ENCODE measurements around the gene PRKCE. TPM values are rescaled to one million over a fixed set of nuclear protein-coding genes. Genes with fewer than 3 reads are reported as not detected.

PRKCE gene
- total and polyA plus RNA-seq, 2 experiments from 2014 or later, result 0.94 to 1.2 TPM

DNA sequence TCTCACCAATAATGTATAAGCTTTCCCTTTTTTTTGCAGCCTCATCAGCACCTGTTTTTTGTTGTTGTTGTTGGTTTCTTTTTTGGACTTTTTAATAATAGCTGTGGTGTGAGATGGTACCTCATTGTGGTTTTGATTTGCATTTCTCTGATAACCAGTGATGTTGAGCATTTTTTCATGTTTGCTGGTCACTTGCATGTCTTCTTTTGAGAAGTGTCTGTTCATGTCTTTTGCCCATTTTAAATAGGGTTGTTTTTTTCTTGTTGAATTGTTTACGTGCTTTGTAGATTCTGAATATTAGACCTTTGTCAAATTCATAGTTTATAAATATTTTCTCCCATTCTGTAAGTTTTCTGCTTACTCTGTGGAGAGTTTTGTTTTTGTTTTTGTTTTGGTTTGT is 557.3 kb downstream of the PRKCE start:
- Mint-ChIP-seq H3K27ac (no peak overlapping the region), H3K4me3 (no peak overlapping the region), H3K4me1 (peaks cover 5% of the 10 kb centered on the region; the same call in 1 of the 3 replicates), H3K36me3 (ENCODE audit: low read depth) (peaks cover 9% of the 10 kb centered on the region), H3K27me3 (ENCODE audit: insufficient read depth, low read depth, poor library complexity) (no peaks in the 10 kb centered on the region), H3K9me3 (peaks cover 29% of the 10 kb centered on the region)
- Histone ChIP-seq H3K36me3 (ENCODE audit: insufficient read depth) (no peaks in the 10 kb centered on the region), H3K4me3 (no peak overlapping the region), H3F3A (replicated peaks; ENCODE audit: low read depth) (no peaks in the 10 kb centered on the region), H2AFZ (no peak overlapping the region), H3K79me2 (replicated peaks; ENCODE audit: insufficient read depth) (no peaks in the 10 kb centered on the region), H3K4me2 (no peak overlapping the region), H3K4me1 (ENCODE audit: insufficient read depth) (peaks cover 9% of the 10 kb centered on the region; the same call in 1 of the 2 replicates), H4K20me1 (replicated peaks; ENCODE audit: insufficient read depth) (no peaks in the 10 kb centered on the region), H3K27me3 (ENCODE audit: insufficient read depth) (no peaks in the 10 kb centered on the region), H3K27ac (ENCODE audit: low read depth) (no peak overlapping the region), H3K9me2 (ENCODE audit: insufficient read depth) (no peaks in the 10 kb centered on the region)
- TF ChIP-seq EZH2 (IDR thresholded peaks at IDR 0.05; ENCODE audit: low read depth, unreplicated experiment) (no peak), JUNB (IDR thresholded peaks at IDR 0.05; ENCODE audit: unreplicated experiment) (no peak)
- ATAC-seq, result no peak
- DNase-seq (ENCODE audit: low spot score), result no peak

- Mint-ChIP-seq H3K27ac (no peak overlapping the region), H3K27me3 (ENCODE audit: insufficient read depth, low read depth, poor library complexity) (no peaks in the 10 kb centered on the region), H3K9me3 (peaks cover 36% of the 10 kb centered on the region), H3K4me3 (no peak overlapping the region), H3K4me1 (peaks cover 5% of the 10 kb centered on the region; the same call in 1 of the 3 replicates), H3K36me3 (ENCODE audit: low read depth) (peaks cover 9% of the 10 kb centered on the region)
- peaks cover 6% of the 10 kb centered on the region; the same call in 1 of the 2 replicates for H3K4me1 ChIP-seq (ENCODE audit: insufficient read depth)
- ATAC-seq, result no peak
- no peaks in the 10 kb centered on the region for H3K9me2 ChIP-seq (ENCODE audit: insufficient read depth)
- no peak overlapping the region for H3K4me2 ChIP-seq
- H4K20me1 ChIP-seq (replicated peaks; ENCODE audit: insufficient read depth), result no peaks in the 10 kb centered on the region
- H3K79me2 ChIP-seq (replicated peaks; ENCODE audit: insufficient read depth), result no peaks in the 10 kb centered on the region
- no peak overlapping the region for H3K27ac ChIP-seq (ENCODE audit: low read depth)
- no peak for DNase-seq (ENCODE audit: low spot score)
- H2AFZ ChIP-seq, result no peak overlapping the region
- no peaks in the 10 kb centered on the region for H3K27me3 ChIP-seq (ENCODE audit: insufficient read depth)
- H3K4me3 ChIP-seq, result no peak overlapping the region
- H3K36me3 ChIP-seq (ENCODE audit: insufficient read depth), result no peaks in the 10 kb centered on the region
- no peaks in the 10 kb centered on the region for H3F3A ChIP-seq (replicated peaks; ENCODE audit: low read depth)
- TF ChIP-seq, protein P1, sequence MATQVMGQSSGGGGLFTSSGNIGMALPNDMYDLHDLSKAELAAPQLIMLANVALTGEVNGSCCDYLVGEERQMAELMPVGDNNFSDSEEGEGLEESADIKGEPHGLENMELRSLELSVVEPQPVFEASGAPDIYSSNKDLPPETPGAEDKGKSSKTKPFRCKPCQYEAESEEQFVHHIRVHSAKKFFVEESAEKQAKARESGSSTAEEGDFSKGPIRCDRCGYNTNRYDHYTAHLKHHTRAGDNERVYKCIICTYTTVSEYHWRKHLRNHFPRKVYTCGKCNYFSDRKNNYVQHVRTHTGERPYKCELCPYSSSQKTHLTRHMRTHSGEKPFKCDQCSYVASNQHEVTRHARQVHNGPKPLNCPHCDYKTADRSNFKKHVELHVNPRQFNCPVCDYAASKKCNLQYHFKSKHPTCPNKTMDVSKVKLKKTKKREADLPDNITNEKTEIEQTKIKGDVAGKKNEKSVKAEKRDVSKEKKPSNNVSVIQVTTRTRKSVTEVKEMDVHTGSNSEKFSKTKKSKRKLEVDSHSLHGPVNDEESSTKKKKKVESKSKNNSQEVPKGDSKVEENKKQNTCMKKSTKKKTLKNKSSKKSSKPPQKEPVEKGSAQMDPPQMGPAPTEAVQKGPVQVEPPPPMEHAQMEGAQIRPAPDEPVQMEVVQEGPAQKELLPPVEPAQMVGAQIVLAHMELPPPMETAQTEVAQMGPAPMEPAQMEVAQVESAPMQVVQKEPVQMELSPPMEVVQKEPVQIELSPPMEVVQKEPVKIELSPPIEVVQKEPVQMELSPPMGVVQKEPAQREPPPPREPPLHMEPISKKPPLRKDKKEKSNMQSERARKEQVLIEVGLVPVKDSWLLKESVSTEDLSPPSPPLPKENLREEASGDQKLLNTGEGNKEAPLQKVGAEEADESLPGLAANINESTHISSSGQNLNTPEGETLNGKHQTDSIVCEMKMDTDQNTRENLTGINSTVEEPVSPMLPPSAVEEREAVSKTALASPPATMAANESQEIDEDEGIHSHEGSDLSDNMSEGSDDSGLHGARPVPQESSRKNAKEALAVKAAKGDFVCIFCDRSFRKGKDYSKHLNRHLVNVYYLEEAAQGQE (IDR thresholded peaks at IDR 0.05; ENCODE audit: unreplicated experiment), result no peak
- TF ChIP-seq, protein P2, sequence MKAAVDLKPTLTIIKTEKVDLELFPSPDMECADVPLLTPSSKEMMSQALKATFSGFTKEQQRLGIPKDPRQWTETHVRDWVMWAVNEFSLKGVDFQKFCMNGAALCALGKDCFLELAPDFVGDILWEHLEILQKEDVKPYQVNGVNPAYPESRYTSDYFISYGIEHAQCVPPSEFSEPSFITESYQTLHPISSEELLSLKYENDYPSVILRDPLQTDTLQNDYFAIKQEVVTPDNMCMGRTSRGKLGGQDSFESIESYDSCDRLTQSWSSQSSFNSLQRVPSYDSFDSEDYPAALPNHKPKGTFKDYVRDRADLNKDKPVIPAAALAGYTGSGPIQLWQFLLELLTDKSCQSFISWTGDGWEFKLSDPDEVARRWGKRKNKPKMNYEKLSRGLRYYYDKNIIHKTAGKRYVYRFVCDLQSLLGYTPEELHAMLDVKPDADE (IDR thresholded peaks at IDR 0.05), result no peak
- TF ChIP-seq ZNF331 (CRISPR knock-in tag; IDR thresholded peaks at IDR 0.05; ENCODE audit: low read depth) (no peak), CREB1 (CRISPR knock-in tag; IDR thresholded peaks at IDR 0.05; ENCODE audit: low read depth) (no peak), EZH2phosphoT487 (IDR thresholded peaks at IDR 0.05; ENCODE audit: unreplicated experiment) (no peak), ZNF114 (CRISPR knock-in tag; IDR thresholded peaks at IDR 0.05) (no peak), EZH2 (IDR thresholded peaks at IDR 0.05; ENCODE audit: low read depth, unreplicated experiment) (no peak), NANOG (IDR thresholded peaks at IDR 0.05; ENCODE audit: borderline replicate concordance) (no peak), STAT1 (IDR thresholded peaks at IDR 0.05; ENCODE audit: unreplicated experiment) (no peak)
- TF ChIP-seq, protein P3, sequence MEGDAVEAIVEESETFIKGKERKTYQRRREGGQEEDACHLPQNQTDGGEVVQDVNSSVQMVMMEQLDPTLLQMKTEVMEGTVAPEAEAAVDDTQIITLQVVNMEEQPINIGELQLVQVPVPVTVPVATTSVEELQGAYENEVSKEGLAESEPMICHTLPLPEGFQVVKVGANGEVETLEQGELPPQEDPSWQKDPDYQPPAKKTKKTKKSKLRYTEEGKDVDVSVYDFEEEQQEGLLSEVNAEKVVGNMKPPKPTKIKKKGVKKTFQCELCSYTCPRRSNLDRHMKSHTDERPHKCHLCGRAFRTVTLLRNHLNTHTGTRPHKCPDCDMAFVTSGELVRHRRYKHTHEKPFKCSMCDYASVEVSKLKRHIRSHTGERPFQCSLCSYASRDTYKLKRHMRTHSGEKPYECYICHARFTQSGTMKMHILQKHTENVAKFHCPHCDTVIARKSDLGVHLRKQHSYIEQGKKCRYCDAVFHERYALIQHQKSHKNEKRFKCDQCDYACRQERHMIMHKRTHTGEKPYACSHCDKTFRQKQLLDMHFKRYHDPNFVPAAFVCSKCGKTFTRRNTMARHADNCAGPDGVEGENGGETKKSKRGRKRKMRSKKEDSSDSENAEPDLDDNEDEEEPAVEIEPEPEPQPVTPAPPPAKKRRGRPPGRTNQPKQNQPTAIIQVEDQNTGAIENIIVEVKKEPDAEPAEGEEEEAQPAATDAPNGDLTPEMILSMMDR (conservative IDR thresholded peaks at IDR 0.05; ENCODE audit: low read depth in 2 of 2), result no peak
Observed at GRCh38 chr2:46210063-46210462, 558.6 kb downstream of the PRKCE start.
